H1 (cell line): ENCODE measurements around the gene MCL1. TPM values are rescaled to one million over a fixed set of nuclear protein-coding genes. Genes with fewer than 3 reads are reported as not detected.

ENCODE experiments used
- CHD7 ChIP-seq: fragments of 300-600 bp; sonication (generic); IDR thresholded peaks from 2 replicates; pipeline ENCODE4 v1.7.1; 2012; ENCODE audit warnings: low read length, moderate library complexity, mild to moderate bottlenecking, inconsistent platforms; ENCODE audit not compliant: insufficient replicate concordance
- EP300 ChIP-seq, 2 experiments: IDR thresholded peaks; 1 replicate in 1 of 2; 2 replicates in 1 of 2; pipeline ENCODE4 v1.6.1; 2011 to 2012; ENCODE audit warnings: low read depth in 2 of 2, low read length in 2 of 2, mild to moderate bottlenecking in 2 of 2, borderline replicate concordance in 1 of 2, inconsistent platforms in 1 of 2, moderate library complexity in 1 of 2
- GABPA ChIP-seq: IDR thresholded peaks from 2 replicates; pipeline ENCODE4 v1.6.1; 2011; ENCODE audit warnings: mild to moderate bottlenecking, low read length, moderate library complexity, borderline replicate concordance; ENCODE audit not compliant: insufficient read depth
- HDAC6 ChIP-seq: IDR thresholded peaks from one replicate; pipeline ENCODE4 v1.7.1; 2012; ENCODE audit warnings: low read depth, mild to moderate bottlenecking, inconsistent platforms, low read length, moderate library complexity
- MAFK ChIP-seq: IDR thresholded peaks from 2 replicates; pipeline ENCODE4 v1.6.1; 2012; ENCODE audit warnings: low read depth, mild to moderate bottlenecking, improper control_type of control experiment, low read length
- PHF8 ChIP-seq: fragments of 200-600 bp; sonication (generic); conservative IDR thresholded peaks from 2 replicates; pipeline ENCODE4 v1.7.1; 2012; ENCODE audit warnings: low read depth, mild to moderate bottlenecking, inconsistent platforms, low read length, moderate library complexity
- SIX5 ChIP-seq: IDR thresholded peaks from 2 replicates; pipeline ENCODE4 v1.6.1; 2011; ENCODE audit warnings: mild to moderate bottlenecking, low read depth, low read length
- polyA plus RNA-seq, 7 experiments: library from polyadenylated mRNA; depleted of rRNA in 3 of 7; stranded (reverse) in 5 of 7; unstranded in 2 of 7; fragments of >200 nt in 5 of 7; fragments of 200-250 nt in 2 of 7; gene quantifications; 1 replicate in 5 of 7; 2 replicates in 1 of 7; 4 replicates in 1 of 7; pipeline versions ENCODE4 v1.2.1 to v1.2.3, GENCODE V29; 2011 to 2013; ENCODE audit warnings: missing spikeins in 2 of 7, mixed read lengths in 2 of 7
- total RNA-seq: library from RNA; stranded (reverse); fragmentation: NEBNext Ultra II Directional; extraction: Animal tissue kit (Norgen Biotek cat#: 25700); gene quantifications from 2 replicates; pipeline ENCODE4 v1.2.1, GENCODE V29; 2021

Gene MCL1
- total and polyA plus RNA-seq, 2 of the 8 experiments (the other 6 are each of a cell fraction or from before 2014, with no cell fraction given): 61.1 to 218 TPM

- TF ChIP-seq CHD7: no peak
- TF ChIP-seq HDAC6: no peak
- no peak for TF ChIP-seq PHF8
- no peak for TF ChIP-seq EP300 (IDR thresholded peaks at IDR 0.05; ENCODE audit: borderline replicate concordance in 1 of 2, low read depth in 2 of 2, low read length in 2 of 2)
- no peak for TF ChIP-seq SIX5
- no peak for TF ChIP-seq GABPA
- TF ChIP-seq MAFK: no peak
Observed at GRCh38 chr1:150552128-150552910, 27.1 kb downstream of the MCL1 start (continued).
